Mononuclear cell (primary cell): Measurements from ENCODE around the gene CKS1B. TPM values are rescaled to one million over a fixed set of nuclear protein-coding genes. Genes with fewer than 3 reads are reported as not detected.
"Not testable (repeated sequence)": the region's sequence is repeated elsewhere in the genome, so short reads cannot be mapped to it uniquely, and the experiment has no call there.

ENCODE experiments used
- H3K27me3 ChIP-seq: 2 replicates; pipeline ENCODE4 v1.6.0; 2011; ENCODE audit warnings: low read length, control low read depth; ENCODE audit not compliant: insufficient read depth
- H3K4me1 ChIP-seq: 2 replicates; pipeline ENCODE4 v1.5.1; 2011; ENCODE audit warnings: mild to moderate bottlenecking, low read length, control low read depth; ENCODE audit not compliant: insufficient read depth
- H3K4me3 ChIP-seq: 2 replicates; pipeline ENCODE4 v1.5.1; 2011; ENCODE audit warnings: mild to moderate bottlenecking, low read length, moderate library complexity
- H3K9me3 ChIP-seq: 2 replicates; pipeline ENCODE4 v1.5.1; 2011; ENCODE audit warnings: low read depth, mild to moderate bottlenecking, control low read depth, low read length
- total RNA-seq: library from RNA; depleted of rRNA; stranded (reverse); fragments of >200 nt; gene quantifications from one replicate; pipeline ENCODE4 v1.2.3, GENCODE V29; 2012

Gene CKS1B
- total RNA-seq, 1 donor = 5.9 TPM

- Histone ChIP-seq H3K9me3 (no peaks in the 10 kb centered on the region), H3K4me3 (peak overlapping the region; percentile 60), H3K4me1 (peaks cover 29% of the 10 kb centered on the region), H3K27me3 (no peaks in the 10 kb centered on the region)
These were observed 9.4 kb downstream of the CKS1B start for GRCh38 chr1:154983776-154984466.

- peaks cover 29% of the 10 kb centered on the region for H3K4me1 ChIP-seq
- H3K27me3 ChIP-seq, H3K4me3 ChIP-seq, H3K9me3 ChIP-seq: not testable (repeated sequence)
These were observed 12.3 kb downstream of the CKS1B start for GRCh38 chr1:154986736-154987135.

GRCh38 chr1:154987326-154987725 is 12.8 kb downstream of the CKS1B start:
- Histone ChIP-seq H3K4me3 (no peak overlapping the region), H3K9me3 (no peaks in the 10 kb centered on the region), H3K4me1 (peaks cover 27% of the 10 kb centered on the region), H3K27me3 (no peaks in the 10 kb centered on the region)

GRCh38 chr1:154988058-154988954 is 13.8 kb downstream of the CKS1B start:
- no peaks in the 10 kb centered on the region for H3K9me3 ChIP-seq
- H3K4me3 ChIP-seq = no peak overlapping the region
- H3K4me1 ChIP-seq = peaks cover 23% of the 10 kb centered on the region
- H3K27me3 ChIP-seq = no peaks in the 10 kb centered on the region

- Histone ChIP-seq H3K27me3 (no peaks in the 10 kb centered on the region), H3K9me3 (no peaks in the 10 kb centered on the region), H3K4me3 (no peak overlapping the region), H3K4me1 (peaks cover 13% of the 10 kb centered on the region)
These were observed 14.8 kb downstream of the CKS1B start for GRCh38 chr1:154989195-154989860.

- Histone ChIP-seq H3K4me1 (peaks cover 14% of the 10 kb centered on the region), H3K4me3 (no peak overlapping the region), H3K27me3 (no peaks in the 10 kb centered on the region), H3K9me3 (no peaks in the 10 kb centered on the region)
These were observed 15.8 kb downstream of the CKS1B start for GRCh38 chr1:154990276-154990675.

- peaks cover 28% of the 10 kb centered on the region for H3K4me1 ChIP-seq
- H3K9me3 ChIP-seq = no peaks in the 10 kb centered on the region
- H3K27me3 ChIP-seq = no peaks in the 10 kb centered on the region
- no peak overlapping the region for H3K4me3 ChIP-seq
These were observed 18.5 kb downstream of the CKS1B start for GRCh38 chr1:154992721-154993571.

- Histone ChIP-seq H3K4me3 (no peak within 1 kb of the TSS), H3K4me1 (peaks cover 32% of the 10 kb centered on the region), H3K9me3 (no peaks in the 10 kb centered on the region), H3K27me3 (no peaks in the 10 kb centered on the region)
These were observed 19.2 kb downstream of the CKS1B start, which contains the start of gene LENEP for GRCh38 chr1:154993572-154994268. LENEP (plus strand) TSS chr1:154993586; CDS start chr1:154993608, 22 bp downstream.

GRCh38 chr1:154994269-154994587 is 19.7 kb downstream of the CKS1B start:
- Histone ChIP-seq H3K4me1 (peaks cover 37% of the 10 kb centered on the region), H3K9me3 (no peaks in the 10 kb centered on the region), H3K27me3 (no peaks in the 10 kb centered on the region), H3K4me3 (no peak overlapping the region)

GRCh38 chr1:154994591-154994990 is 20.1 kb downstream of the CKS1B start:
- Histone ChIP-seq H3K4me3 (no peak overlapping the region), H3K9me3 (no peaks in the 10 kb centered on the region), H3K27me3 (no peaks in the 10 kb centered on the region), H3K4me1 (peaks cover 40% of the 10 kb centered on the region)

- H3K4me3 ChIP-seq, H3K9me3 ChIP-seq, H3K27me3 ChIP-seq: not testable (repeated sequence)
- peaks cover 48% of the 10 kb centered on the region for H3K4me1 ChIP-seq
These were observed 21.0 kb downstream of the CKS1B start for GRCh38 chr1:154995301-154995983.

GRCh38 chr1:154996966-154997701 is 22.7 kb downstream of the CKS1B start:
- Histone ChIP-seq H3K4me3 (no peak overlapping the region), H3K4me1 (peaks cover 52% of the 10 kb centered on the region), H3K27me3 (no peaks in the 10 kb centered on the region), H3K9me3 (no peaks in the 10 kb centered on the region)

- no peaks in the 10 kb centered on the region for H3K9me3 ChIP-seq
- H3K4me1 ChIP-seq = peaks cover 52% of the 10 kb centered on the region
- no peaks in the 10 kb centered on the region for H3K27me3 ChIP-seq
These were observed 23.8 kb downstream of the CKS1B start for GRCh38 chr1:154998201-154998780.

More at GRCh38 chr1:154998201-154998780, 23.8 kb downstream of the CKS1B start:
- H3K4me3 ChIP-seq = no peak overlapping the region
